ENCODE data around the gene SMARCC2. TPM values are rescaled to one million over a fixed set of nuclear protein-coding genes. Genes with fewer than 3 reads are reported as not detected.
A peak's percentile ranks its signal among the peaks of the same experiment; 100 is the strongest.

Gene SMARCC2
- total RNA-seq, 3 donors from 2014 or later (not counting 1 experiment from before 2014, with no cell fraction given): 205 to 232 (median 210) TPM

GRCh38 chr12:56154818-56155217, 34.5 kb downstream of the SMARCC2 start:
- Mint-ChIP-seq H3K4me1 (peaks cover 34 to 57% of the 10 kb centered on the region in 2 donors), H3K36me3 (no peaks in the 10 kb centered on the region), H3K9me3 (no peaks in the 10 kb centered on the region), H3K27me3 (ENCODE audit: low read depth in 2 of 2) (no peaks in the 10 kb centered on the region), H3K27ac (no peak overlapping the region), H3K4me3 (peak overlapping the region; percentile 42)
- Histone ChIP-seq H3K4me3 (ENCODE audit: low read length) (no peak overlapping the region), H3K36me3 (ENCODE audit: control insufficient read depth, insufficient read depth, low read length) (peaks cover 6% of the 10 kb centered on the region), H3K4me1 (ENCODE audit: control insufficient read depth, insufficient read depth, low read length) (peaks cover 40% of the 10 kb centered on the region), H3K27me3 (ENCODE audit: control insufficient read depth, insufficient read depth, low read length) (no peaks in the 10 kb centered on the region), H3K9me3 (ENCODE audit: control insufficient read depth, insufficient read depth, low read length) (no peaks in the 10 kb centered on the region), H3K27ac (ENCODE audit: low read length) (no peak overlapping the region)
- no peak for DNase-seq
- 99% methylated on average over 5 of the region's 5 CpGs for WGBS (ENCODE audit: insufficient coverage)
- intact Hi-C loops (cut with micrococcal nuclease): loop anchor here (10.0 kb wide), 1 partner anchor 110 kb away; the partner anchor contains the start of gene RPS26
- TF ChIP-seq CTCF (IDR thresholded peaks at IDR 0.05): no peak
- no peak for ATAC-seq

- no peaks in the 10 kb centered on the region for H3K27me3 ChIP-seq (ENCODE audit: control insufficient read depth, insufficient read depth, low read length)
- H3K27ac Mint-ChIP-seq: peak overlapping the region in 1 of 2 donors; percentile 99
- intact Hi-C loops (cut with micrococcal nuclease): loop anchor here (10.0 kb wide), 1 partner anchor 110 kb away; the partner anchor contains the start of gene RPS26
- H3K4me3 Mint-ChIP-seq: no peak overlapping the region
- H3K4me1 ChIP-seq (ENCODE audit: control insufficient read depth, insufficient read depth, low read length): peaks cover 34% of the 10 kb centered on the region
- peaks cover under 1% of the 10 kb centered on the region for H3K36me3 ChIP-seq (ENCODE audit: control insufficient read depth, insufficient read depth, low read length)
- WGBS (ENCODE audit: insufficient coverage): no CpG with 5 or more reads among the region's 1 CpG
- no peaks in the 10 kb centered on the region for H3K9me3 Mint-ChIP-seq
- no peaks in the 10 kb centered on the region for H3K27me3 Mint-ChIP-seq (ENCODE audit: low read depth in 2 of 2)
- ATAC-seq: no peak
- no peaks in the 10 kb centered on the region for H3K9me3 ChIP-seq (ENCODE audit: control insufficient read depth, insufficient read depth, low read length)
- no peak overlapping the region for H3K4me3 ChIP-seq (ENCODE audit: low read length)
- peaks cover 29 to 52% of the 10 kb centered on the region in 2 donors for H3K4me1 Mint-ChIP-seq
- DNase-seq: no peak
- no peaks in the 10 kb centered on the region for H3K36me3 Mint-ChIP-seq
- no peak overlapping the region for H3K27ac ChIP-seq (ENCODE audit: low read length)
- no peak for TF ChIP-seq CTCF (IDR thresholded peaks at IDR 0.05)
These were observed 35.0 kb downstream of the SMARCC2 start for GRCh38 chr12:56154246-56154771.

GRCh38 chr12:56153678-56154065, 35.6 kb downstream of the SMARCC2 start:
- 93% methylated on average over 5 of the region's 5 CpGs for WGBS (ENCODE audit: insufficient coverage)
- Mint-ChIP-seq H3K27ac (peak overlapping the region in 1 of 2 donors; percentile 99), H3K4me1 (peaks cover 22 to 46% of the 10 kb centered on the region in 2 donors), H3K9me3 (no peaks in the 10 kb centered on the region), H3K36me3 (no peaks in the 10 kb centered on the region), H3K27me3 (ENCODE audit: low read depth in 2 of 2) (no peaks in the 10 kb centered on the region), H3K4me3 (peak overlapping the region; percentile 4)
- ATAC-seq: no peak
- Histone ChIP-seq H3K27ac (ENCODE audit: low read length) (no peak overlapping the region), H3K27me3 (ENCODE audit: control insufficient read depth, insufficient read depth, low read length) (no peaks in the 10 kb centered on the region), H3K4me3 (ENCODE audit: low read length) (no peak overlapping the region), H3K9me3 (ENCODE audit: control insufficient read depth, insufficient read depth, low read length) (no peaks in the 10 kb centered on the region), H3K4me1 (ENCODE audit: control insufficient read depth, insufficient read depth, low read length) (peaks cover 28% of the 10 kb centered on the region), H3K36me3 (ENCODE audit: control insufficient read depth, insufficient read depth, low read length) (no peaks in the 10 kb centered on the region)
- intact Hi-C loops (cut with micrococcal nuclease): loop anchor here (2.0 to 10.0 kb wide), 2 partner anchors 35 to 109 kb away; partner anchors contain the start of genes RPS26 and SMARCC2
- no peak for DNase-seq
- no peak for TF ChIP-seq CTCF (IDR thresholded peaks at IDR 0.05)
